GM12874 (cell line): ENCODE results near the gene AHCYL2.

Experiments
- CTCF ChIP-seq: IDR thresholded peaks from 2 replicates; pipeline ENCODE4 v1.5.1; 2011; ENCODE audit warnings: low read depth, mild to moderate bottlenecking, control low read depth, low read length, moderate library complexity; ENCODE audit not compliant: insufficient read depth

AHCYL2 gene

GRCh38 chr7:129210989-129211312 is 13.9 kb upstream of the AHCYL2 start:
- TF ChIP-seq CTCF: no peak

- TF ChIP-seq CTCF: no peak
Observed at GRCh38 chr7:129212126-129212525, 12.7 kb upstream of the AHCYL2 start.

- no peak for TF ChIP-seq CTCF
Observed at GRCh38 chr7:129212596-129212995, 12.2 kb upstream of the AHCYL2 start.

GRCh38 chr7:129213828-129214227 is 11.0 kb upstream of the AHCYL2 start:
- peak; percentile 30; the same call in 1 of the 2 replicates for TF ChIP-seq CTCF

GRCh38 chr7:129218514-129219062 is 6.2 kb upstream of the AHCYL2 start:
- peak; percentile 83 for TF ChIP-seq CTCF

- TF ChIP-seq CTCF: no peak
Observed at GRCh38 chr7:129222064-129222463, 2.8 kb upstream of the AHCYL2 start.

GRCh38 chr7:129225206-129225930 is 538 bp downstream of the AHCYL2 start:
- no peak for TF ChIP-seq CTCF
